GM19035 (cell line): Measurements from ENCODE around the gene C2orf92.
"Not testable (repeated sequence)": the region's sequence is repeated elsewhere in the genome, so short reads cannot be mapped to it uniquely, and the experiment has no call there.

Experiments
- ATAC-seq: cut with Tn5 transposase; IDR thresholded peaks from one replicate; pipeline ENCODE4 v1.9.1; 2021; ENCODE audit not compliant: unreplicated experiment

Gene C2orf92

DNA sequence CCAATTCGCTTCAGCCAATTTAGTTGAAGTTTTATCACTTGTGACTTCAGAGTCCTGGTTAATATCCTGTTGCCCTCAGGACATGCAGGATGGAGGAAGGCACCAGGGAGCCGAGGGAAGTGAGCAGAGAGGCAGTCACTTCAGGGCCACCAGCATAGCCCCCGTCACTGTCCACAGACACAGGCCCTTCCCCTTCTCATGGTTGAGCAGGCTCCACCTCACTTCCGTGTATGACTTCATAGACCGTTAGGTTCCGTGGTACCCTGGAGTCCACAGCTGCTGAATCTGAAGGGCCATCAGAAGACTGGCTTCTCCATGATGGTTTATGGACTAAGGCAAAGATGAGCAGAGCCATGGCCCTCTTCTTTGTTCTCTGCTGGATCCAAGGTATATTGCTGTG lies at the start of gene C2orf92:
Gene C2orf92 (plus strand): TSS at position 266 of the 400 bp plus-strand sequence. CDS start 76 bp downstream, at position 342.
- no peak for ATAC-seq

DNA sequence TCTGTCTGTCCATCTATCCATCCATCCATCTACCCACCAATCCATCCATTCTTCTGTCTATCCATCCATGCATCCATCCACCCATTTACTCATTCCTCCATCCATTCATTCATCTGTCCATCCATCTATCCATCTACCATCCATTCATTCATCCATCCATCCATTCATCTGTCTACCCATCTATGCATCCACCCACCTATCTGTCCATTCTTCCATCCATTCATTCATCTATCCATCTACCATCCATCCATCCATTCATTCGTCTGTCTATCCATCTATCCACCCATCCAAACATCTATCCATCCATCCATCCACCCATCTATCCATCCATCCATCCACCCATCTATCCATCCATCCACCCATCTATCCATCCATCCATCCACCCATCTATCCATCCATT lies 49.0 kb upstream of the C2orf92 start:
- not testable (repeated sequence) for ATAC-seq

DNA sequence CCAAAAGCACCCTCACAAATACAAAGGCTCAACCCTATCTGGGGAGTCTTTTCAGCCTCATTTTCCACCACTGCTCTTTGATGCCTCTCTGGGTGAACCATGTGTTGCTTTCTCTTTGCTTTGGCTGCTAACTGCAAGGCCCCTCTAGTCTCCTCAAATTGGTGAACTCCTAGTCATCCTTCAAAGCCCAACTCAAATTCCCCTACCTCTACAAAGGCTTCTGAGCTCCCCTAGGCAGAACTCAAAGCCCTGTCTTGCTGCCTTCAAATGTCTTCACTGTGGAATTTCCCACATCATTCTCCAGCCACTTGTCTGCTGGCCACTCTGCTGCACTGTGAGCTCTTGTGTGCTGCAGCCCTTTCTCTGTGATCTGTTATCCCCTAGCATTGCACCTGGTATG lies 46.5 kb upstream of the C2orf92 start:
- ATAC-seq = not testable (repeated sequence)

DNA sequence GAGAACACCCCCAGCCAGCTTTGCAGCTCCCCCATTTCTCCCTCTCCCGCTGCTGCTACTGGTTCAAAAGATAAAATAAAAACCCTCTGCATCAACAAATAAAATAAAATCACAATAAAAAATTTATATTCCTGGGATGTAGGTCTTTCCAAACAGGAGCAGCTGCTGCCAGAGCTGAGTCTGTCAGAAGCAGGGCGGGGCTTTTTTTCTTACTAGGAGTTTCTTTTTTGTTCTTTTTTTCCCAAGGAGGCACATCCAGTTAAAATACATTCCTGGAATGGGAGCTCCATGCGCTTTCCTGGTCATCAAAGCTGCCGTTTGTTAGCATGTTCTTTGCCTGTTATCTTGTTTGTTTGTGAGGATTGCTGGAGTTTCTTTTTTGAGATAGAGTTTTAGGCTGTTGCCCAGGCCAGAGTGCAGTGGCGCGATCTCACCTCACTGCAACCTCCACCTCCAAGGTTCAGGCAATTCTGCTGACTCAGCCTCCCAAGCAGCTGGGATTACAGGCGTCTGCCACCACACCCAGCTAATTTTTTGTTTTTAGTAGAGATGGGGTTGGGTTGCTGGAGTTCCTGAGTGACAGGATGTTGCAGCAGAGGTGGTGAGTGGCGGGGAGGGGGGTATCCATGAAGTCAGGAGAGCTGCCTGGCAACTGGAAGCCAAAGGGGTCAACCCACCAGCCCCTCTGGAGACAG lies 44.0 kb upstream of the C2orf92 start:
- not testable (repeated sequence) for ATAC-seq

DNA sequence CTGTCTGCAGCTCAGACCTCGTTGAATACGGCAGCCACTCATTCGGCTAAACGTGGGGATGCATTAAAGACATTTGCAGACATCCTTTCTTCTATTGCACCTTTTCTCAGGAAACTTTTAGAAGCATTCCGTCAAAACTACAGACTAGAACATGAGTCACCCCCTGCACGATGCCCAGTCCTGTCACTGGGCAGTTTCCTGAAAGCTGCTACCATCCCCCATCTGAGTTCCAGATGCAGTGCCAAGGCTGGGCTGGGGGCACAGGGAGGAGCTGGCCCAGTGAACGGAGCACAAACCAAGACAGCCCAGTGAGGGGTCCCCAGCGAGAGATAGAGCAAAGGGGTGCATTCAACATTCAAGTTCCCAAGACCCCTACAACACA lies 43.5 kb upstream of the C2orf92 start:
- not testable (repeated sequence) for ATAC-seq

DNA sequence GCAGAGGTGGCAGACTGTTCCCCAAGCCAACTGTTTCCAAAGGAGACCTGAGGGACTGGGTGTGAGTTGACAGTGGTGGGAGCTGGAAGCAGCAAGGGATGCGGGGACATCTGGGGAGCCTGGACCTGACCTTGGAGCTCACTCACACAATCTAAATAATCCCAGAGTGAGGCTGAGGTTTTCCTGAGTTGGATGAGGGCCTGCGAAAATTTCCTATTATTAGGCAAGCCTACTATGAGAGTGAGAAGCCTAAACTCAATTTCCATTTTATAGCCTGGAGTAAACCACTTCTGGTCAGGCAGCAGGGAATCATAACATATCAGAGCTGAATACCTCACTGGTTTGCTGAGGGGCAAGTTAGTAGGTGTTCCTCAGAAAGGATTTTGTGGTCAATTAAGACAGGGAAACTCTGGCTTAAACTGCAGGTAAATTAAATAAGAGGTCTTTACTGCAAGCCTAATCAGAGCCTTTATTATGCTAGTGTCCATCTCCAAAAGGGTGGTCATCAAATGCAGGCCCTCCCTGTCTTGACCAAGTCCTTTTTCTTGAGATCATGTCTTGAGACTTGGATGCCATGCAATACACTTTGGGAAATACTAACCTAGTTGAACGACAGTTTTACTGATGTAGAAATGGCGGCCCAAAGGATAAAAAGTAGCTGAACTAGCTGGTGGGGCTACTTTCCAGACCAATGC lies 25.3 kb upstream of the C2orf92 start:
- no peak for ATAC-seq

DNA sequence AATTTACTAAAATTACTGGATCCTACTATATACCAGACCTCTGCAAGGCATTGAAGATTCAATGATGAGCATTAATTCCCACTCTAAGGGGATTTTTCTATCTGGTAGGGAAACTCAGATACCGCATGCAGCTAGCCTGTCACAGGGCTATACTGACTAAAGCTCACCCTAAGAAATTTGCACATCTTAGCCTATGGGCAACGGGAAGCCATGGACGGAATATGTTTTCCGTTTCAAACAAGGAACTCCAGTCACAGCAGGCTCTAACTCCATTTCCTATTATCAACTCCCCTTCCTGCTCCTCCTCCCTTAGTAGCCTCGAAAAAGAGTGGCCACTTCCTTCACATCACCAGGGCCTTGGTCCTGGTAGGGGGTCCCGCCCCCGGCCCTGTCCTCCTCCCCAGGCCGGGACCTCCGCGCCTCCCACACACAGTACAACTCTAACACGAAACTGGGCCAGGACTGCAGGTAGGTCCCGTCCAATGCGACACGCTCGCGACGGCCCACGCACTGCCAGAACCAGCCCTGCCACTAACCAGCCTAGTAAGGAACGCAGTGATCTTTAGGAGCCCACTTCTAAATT lies 24.3 kb upstream of the C2orf92 start:
- peak; percentile 33 for ATAC-seq

DNA sequence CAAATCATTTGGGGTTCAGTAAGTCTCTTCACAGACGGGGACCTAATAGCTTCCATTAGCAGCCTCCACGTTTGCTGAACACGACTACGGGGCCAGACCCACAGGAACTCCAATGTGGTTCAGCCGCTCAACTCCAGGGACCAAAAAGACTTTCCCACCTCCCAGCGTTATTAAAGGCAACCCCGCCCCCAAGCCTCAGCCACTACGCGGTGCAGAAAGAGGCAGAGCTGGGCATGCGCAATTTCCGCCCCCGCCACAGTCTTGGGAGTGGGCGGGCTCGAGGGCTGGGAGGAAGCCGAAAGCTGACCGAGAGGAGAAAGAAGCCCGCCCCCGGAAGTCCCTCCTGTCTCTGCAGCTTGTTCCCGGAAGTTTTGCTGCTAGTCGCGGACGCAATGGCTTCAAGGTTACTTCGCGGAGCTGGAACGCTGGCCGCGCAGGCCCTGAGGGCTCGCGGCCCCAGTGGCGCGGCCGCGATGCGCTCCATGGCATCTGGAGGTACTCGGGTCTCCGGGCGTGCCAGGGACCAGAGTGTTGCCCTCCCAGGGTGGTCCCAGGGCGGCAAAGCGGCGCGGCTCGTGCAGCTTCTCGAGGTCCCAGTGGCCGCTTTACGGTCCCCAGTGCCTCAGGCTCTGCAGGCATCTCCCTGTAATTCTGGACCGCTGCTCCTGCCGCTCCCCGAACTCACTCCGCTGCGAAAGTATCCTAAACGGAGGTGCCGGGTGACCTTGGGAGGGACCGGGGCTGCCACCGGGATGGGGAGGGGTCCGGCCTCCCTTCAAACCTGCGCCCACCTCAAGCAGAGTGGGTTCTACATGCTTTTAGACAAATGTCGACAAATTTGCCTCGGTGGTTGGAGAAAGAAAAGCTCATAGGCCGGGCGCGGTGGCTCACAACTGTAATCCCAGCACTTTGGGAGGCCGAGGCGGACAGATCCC lies 23.6 kb upstream of the C2orf92 start, which contains the start of gene COX5B:
Gene COX5B (plus strand): TSS at position 368 of the 935 bp plus-strand sequence. CDS start 25 bp downstream, at position 393.
- peak; percentile 95 for ATAC-seq

DNA sequence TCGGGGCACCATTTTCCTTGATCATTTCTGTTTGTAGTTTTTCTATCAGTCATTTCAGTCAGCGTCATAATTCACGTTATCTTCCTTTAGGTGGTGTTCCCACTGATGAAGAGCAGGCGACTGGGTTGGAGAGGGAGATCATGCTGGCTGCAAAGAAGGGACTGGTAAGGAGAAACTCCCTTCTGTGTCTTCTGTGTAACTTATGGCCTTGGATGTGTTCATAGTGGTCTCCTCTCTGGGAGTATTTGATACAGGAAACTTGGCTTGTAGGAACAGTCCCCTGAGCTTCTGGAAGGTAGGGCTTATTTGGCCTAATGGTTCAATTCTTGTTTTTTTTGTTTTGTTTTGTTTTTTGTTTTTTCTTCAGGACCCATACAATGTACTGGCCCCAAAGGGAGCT lies 22.5 kb upstream of the C2orf92 start:
- ATAC-seq = no peak

DNA sequence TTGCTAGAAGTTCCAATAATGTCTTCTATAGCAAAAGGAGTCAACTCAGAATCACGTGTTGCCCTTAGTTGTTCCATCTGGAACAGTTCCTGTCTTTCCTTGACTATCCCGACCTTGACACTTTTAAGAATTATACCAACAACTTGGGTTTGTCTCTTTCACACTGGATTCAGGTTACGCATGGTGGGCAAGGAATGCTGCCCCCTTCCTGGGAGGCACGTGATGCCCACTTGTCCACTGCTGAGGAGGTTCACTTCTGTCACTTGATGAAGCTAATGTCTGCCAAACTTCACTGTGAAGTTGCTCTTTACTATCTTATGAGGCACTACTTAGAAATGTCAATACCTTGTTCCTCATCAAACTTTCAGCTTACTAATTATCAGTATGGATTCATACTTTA lies 18.4 kb upstream of the C2orf92 start:
- ATAC-seq = no peak

DNA sequence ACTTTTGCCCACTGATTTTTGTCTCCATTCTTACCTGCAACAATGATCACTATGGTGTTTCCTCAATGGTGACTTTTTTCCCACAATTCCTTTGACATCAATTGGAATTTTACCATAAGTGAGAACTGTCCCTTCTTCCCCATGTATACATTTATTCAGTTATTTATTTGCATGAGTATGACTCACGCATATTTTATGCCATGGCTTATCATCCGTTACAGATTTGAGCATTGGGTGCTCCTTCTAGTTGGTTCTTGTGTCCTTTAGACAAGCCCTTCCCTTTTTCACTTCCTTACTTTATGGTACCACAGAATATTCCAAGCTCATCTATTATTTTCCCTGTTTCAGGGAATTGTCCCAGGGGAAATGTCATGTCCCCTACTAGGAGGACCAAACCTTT lies 16.0 kb upstream of the C2orf92 start:
- ATAC-seq = no peak

DNA sequence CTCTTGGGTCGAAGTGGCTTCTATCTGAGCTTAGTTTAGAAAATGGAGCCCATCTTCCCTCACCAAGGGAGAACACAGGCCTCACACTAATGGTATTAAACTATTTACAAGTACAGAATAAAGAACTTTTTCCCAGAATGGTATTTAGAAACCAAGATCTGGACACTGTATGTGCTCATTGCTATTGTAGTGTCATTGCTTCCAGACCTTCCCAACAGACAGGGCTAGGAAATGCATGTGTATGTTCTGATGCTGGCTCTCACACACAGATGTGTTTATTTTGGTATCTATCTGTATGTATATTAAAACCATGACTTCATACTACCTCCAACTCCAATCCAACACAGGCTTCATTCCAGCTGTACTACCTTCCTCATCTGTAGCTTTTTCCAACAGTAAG lies 15.6 kb upstream of the C2orf92 start:
- no peak for ATAC-seq

DNA sequence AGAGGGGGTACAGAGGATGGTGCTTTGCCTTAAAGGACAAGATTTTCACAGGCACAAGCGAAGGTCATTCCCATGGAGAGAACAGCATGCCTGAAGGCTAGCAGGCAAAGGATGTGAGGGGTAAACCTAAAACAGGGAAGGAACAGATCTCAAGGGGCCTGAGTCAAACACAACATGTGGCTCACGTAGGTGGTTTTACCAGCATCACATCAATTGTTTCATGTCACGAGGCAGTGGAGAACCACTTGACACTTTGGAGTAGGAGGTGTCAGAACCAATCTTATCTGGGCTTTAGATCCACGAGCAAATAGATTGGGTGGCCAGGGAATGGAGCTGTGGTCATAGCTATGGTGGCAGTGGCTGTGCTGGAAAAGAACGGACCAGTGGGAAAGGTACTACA lies 15.2 kb upstream of the C2orf92 start:
- ATAC-seq = no peak

DNA sequence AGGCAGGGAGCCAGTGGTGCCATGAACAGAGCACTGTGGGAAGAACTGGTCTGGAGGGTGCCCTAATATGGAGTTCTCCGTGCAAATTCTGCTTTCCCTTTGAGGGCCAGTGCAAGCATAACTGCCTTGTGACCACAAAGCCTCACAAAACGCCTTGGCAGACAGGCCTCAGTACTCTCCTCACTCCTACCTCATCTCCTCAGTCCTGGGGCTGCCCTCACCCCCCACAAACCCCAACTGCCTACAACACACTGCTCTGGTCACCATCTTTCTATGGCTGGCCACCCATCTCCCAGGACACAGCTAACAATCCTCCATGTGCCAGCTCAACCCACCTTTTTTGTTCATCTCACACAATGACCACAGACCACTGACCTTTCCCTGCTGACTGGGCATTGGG lies 14.7 kb upstream of the C2orf92 start:
- ATAC-seq = no peak

DNA sequence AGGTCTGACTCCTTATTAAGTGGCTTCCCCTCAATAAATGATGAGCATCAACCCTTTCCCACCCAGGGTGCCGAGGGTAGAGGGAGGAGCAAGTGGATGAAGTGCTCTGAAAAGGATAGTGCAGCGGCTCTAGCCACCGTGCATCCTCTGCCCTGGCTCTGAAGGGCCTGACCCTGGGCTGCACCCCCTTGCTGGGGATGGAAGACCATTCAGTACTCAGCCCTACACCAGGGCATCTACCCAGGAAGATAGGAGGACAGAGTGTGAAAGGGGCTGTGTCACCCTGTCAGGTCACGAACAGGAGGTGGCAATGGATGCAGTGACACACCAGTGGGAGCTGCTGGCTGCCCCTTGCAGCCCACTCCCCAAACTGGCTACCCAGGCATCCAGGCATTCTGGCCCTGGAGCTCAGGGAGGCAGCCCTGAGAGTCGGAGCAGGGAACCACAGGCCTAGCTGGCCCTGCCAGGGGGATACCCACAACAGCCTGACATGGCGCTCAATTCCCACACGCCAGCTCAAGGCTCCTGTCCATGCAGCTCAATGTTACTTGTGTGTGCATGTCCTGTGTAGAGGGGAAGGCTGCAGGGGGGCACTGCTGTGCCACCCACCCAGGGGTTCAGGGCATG lies 13.3 kb upstream of the C2orf92 start:
- ATAC-seq = no peak

DNA sequence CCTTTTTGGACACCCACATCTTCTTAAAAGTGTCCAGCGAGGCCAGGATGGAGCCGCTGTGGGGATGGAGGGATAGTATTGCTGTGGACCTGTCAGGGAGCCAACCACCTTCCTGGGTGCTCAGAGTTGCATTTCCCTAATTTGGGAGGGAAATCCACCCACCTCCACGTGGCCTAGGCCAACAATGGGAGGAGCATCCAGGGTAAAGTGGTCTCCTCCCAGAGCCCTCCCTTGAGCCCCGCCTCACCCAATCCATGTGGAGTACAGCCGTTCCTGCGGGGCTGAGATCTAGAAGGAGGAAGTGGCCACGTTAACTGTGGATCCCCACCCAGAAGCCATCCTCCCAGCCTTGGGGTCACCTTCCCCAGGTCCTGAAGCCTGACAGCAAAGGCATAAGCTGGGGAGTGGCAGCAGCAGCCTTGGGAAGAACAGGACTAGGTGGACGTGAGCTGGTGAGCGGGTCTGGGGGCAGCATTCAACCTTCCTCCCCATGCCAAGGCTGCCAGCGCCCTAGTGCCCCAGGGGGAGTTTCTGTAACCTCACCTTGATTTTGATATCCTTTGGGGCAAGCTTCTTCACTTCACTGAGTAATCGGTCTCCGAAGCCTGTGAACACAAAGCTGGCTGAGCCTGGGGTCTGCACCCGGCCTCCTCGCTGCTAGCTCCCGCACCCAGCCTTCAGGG lies 12.5 kb upstream of the C2orf92 start:
- ATAC-seq = no peak

DNA sequence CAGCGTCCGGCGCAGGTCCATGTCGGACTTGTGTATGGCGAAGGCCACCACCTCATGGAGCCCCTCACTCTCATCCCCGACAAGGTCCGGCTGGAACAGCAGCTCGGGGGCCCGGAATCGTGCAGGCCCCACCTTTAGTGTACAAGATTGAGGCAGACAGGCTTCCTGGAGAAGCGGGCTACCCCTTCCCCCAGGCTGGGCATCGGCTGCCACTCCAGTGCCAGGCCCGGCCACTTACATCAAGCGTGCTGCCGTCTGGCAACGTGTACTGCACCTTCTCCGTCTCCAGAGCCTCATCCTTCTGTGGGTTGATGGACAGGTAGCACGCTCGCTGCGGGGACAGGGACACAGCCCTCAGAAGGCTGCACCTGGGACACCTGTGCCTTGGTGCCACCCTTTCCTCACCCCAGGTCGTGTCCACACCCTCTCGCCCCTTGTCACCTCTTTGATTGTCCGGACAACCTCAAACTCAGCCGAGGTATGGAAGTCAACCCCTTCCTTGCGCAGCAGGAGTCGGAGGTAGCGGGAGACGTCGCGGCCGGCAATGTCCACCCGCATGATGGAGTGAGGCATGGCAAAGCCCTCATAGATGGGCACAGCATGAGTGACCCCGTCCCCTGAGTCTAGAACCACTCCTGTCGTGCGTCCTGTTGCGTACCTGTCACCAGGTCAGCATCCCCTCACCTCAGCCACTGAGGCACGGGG lies 11.4 kb upstream of the C2orf92 start:
- ATAC-seq = no peak

DNA sequence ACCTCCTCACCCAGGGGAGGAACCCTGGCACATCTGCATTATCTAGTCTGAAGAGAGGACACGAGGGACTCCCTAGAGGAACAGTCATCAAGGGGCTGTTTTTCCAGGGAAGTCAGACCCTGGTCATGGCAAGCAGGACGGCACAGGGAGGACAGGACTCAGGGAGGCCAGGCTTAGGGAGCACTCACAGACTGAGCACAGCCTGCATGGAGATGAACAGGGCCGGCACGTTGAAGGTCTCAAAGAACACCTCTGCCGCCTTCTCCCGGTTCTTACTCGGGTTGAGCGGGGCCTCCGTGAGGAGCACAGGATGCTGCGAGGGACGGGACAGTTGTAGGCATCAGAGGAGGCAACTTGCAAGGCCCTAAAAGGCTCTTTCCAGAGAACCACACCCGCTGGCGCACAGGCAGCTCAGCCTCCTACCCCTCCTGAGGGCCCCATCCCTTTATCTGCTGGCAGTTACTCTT lies 10.8 kb upstream of the C2orf92 start:
- ATAC-seq = no peak
